ENCODE measurements around the gene TMPRSS3.

GRCh38 chr21:42440187-42440792, 44.4 kb upstream of the TMPRSS3 start:
- no peak for TF ChIP-seq EP300 (IDR thresholded peaks at IDR 0.05)
- no peak for TF ChIP-seq POLR2A (IDR thresholded peaks at IDR 0.05)
- TF ChIP-seq POLR2AphosphoS5 (IDR thresholded peaks at IDR 0.05) = no peak
